ENCODE results near the gene MALT1.

MALT1 gene

DNA sequence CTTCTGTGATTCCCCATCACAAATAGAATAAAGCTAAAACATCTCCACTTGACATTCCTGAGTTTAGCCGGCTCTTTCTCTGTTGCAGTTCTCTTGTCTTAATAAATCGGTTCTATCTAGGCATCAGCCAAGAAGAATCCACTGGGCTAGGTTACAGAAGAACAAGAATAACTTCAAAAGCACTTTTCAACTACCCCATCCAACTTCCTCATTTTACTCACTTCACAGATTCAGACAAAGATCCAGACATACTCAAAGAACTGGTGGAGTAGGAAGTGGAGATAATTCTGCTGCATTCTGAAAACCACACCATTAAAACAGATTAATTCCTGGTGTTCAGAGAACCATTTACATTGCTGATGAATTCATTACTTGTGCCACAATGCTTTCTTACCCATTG is 32.8 kb upstream of the MALT1 start:
- TF ChIP-seq EZH2phosphoT487 (conservative IDR thresholded peaks at IDR 0.05; ENCODE audit: low read length) = no peak
- TF ChIP-seq, protein P1, sequence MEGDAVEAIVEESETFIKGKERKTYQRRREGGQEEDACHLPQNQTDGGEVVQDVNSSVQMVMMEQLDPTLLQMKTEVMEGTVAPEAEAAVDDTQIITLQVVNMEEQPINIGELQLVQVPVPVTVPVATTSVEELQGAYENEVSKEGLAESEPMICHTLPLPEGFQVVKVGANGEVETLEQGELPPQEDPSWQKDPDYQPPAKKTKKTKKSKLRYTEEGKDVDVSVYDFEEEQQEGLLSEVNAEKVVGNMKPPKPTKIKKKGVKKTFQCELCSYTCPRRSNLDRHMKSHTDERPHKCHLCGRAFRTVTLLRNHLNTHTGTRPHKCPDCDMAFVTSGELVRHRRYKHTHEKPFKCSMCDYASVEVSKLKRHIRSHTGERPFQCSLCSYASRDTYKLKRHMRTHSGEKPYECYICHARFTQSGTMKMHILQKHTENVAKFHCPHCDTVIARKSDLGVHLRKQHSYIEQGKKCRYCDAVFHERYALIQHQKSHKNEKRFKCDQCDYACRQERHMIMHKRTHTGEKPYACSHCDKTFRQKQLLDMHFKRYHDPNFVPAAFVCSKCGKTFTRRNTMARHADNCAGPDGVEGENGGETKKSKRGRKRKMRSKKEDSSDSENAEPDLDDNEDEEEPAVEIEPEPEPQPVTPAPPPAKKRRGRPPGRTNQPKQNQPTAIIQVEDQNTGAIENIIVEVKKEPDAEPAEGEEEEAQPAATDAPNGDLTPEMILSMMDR (IDR thresholded peaks at IDR 0.05; ENCODE audit: insufficient read depth, low read length, poor library complexity, severe bottlenecking) = no peak
- no peaks in the 10 kb centered on the region for H3K36me3 ChIP-seq (ENCODE audit: low read length)
- no peaks in the 10 kb centered on the region for H3K79me2 ChIP-seq (ENCODE audit: insufficient read depth, low read length)
- no peak overlapping the region for H3K4me3 ChIP-seq (ENCODE audit: insufficient read depth, low read length, poor library complexity, severe bottlenecking)
- H3F3A ChIP-seq (ENCODE audit: insufficient read depth) = no peaks in the 10 kb centered on the region
- no peak overlapping the region for H2AFZ ChIP-seq (ENCODE audit: low read depth, low read length, severe bottlenecking)
- no peaks in the 10 kb centered on the region for H4K20me1 ChIP-seq (ENCODE audit: low read depth, low read length)
- no peaks in the 10 kb centered on the region for H3K9me2 ChIP-seq (replicated peaks; ENCODE audit: insufficient read depth, low read length)
- H3K9me3 ChIP-seq (ENCODE audit: insufficient read depth, low read length) = no peaks in the 10 kb centered on the region
- no peaks in the 10 kb centered on the region for H3K27me3 ChIP-seq (ENCODE audit: low read length)
- no peak overlapping the region for H3K9ac ChIP-seq (ENCODE audit: low read length)
- no peak overlapping the region for H3K4me2 ChIP-seq (ENCODE audit: low read depth, low read length, poor library complexity, severe bottlenecking)
- H3K27ac ChIP-seq (ENCODE audit: low read depth, low read length) = no peak overlapping the region

DNA sequence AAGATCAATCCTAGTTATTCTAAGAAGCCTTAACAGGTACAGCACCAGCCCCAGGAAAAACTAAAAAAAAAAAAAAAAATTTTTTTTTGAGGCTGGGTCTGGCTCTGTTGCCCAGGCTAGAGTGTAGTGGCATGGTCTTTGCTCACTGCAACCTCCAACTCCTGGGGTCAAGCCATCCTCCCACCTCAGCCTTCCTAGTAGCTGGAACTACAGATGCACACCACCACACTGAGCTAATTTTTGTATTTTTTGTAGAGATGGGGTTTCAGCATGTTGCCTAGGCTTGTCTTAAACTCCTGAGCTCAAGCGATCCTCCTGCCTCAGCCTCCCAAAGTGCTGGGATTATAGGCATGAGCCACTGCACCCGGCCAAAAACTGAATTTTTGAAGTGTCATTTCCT is 32.0 kb upstream of the MALT1 start:
- Histone ChIP-seq H3K36me3 (ENCODE audit: low read length) (no peaks in the 10 kb centered on the region), H3K79me2 (ENCODE audit: insufficient read depth, low read length) (no peaks in the 10 kb centered on the region), H3K9me2 (replicated peaks; ENCODE audit: insufficient read depth, low read length) (no peaks in the 10 kb centered on the region), H3K4me3 (ENCODE audit: insufficient read depth, low read length, poor library complexity, severe bottlenecking) (no peak overlapping the region), H3K27me3 (ENCODE audit: low read length) (no peaks in the 10 kb centered on the region), H3F3A (ENCODE audit: insufficient read depth) (no peaks in the 10 kb centered on the region), H2AFZ (ENCODE audit: low read depth, low read length, severe bottlenecking) (no peak overlapping the region), H3K4me2 (ENCODE audit: low read depth, low read length, poor library complexity, severe bottlenecking) (no peak overlapping the region), H4K20me1 (ENCODE audit: low read depth, low read length) (no peaks in the 10 kb centered on the region), H3K9ac (ENCODE audit: low read length) (no peak overlapping the region), H3K9me3 (ENCODE audit: insufficient read depth, low read length) (no peaks in the 10 kb centered on the region), H3K27ac (ENCODE audit: low read depth, low read length) (no peak overlapping the region)
- no peak for TF ChIP-seq EZH2phosphoT487 (conservative IDR thresholded peaks at IDR 0.05; ENCODE audit: low read length)
- TF ChIP-seq, protein P1 (IDR thresholded peaks at IDR 0.05; ENCODE audit: insufficient read depth, low read length, poor library complexity, severe bottlenecking) = no peak

DNA sequence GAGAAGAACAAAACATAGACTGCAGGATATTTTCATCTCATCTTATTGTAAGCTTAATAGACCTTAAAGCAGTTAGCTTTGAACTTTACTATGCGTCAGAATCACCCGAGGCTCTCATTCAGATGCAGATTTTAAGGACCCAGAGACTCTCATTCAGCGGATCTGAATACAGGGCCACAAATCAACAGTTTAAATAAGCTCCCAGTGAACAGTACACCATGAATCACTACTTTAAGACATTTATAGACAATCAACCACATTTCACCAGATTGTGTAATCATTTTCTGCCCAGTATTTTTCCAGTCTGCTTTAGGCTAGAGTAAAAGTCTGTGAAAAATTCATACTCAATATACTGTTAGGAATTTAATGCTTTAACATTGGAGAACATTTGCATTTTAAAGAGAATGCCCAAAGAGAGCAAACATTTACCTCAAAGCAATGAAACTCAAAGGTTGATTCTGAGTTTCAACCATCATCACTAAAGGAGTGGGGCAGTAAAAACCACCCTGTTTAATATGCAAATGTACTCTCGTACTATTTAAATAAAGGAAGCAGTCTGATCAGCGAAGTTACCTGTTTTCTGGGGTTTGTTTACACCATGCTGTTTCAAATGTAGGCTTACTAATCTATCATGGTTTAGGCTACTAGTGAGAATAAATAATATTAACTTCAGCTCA is 31.4 kb upstream of the MALT1 start:
- Histone ChIP-seq H3K9me2 (replicated peaks; ENCODE audit: insufficient read depth, low read length) (no peaks in the 10 kb centered on the region), H3K79me2 (ENCODE audit: insufficient read depth, low read length) (no peaks in the 10 kb centered on the region), H3F3A (ENCODE audit: insufficient read depth) (no peaks in the 10 kb centered on the region), H4K20me1 (ENCODE audit: low read depth, low read length) (no peaks in the 10 kb centered on the region), H2AFZ (ENCODE audit: low read depth, low read length, severe bottlenecking) (no peak overlapping the region), H3K4me3 (ENCODE audit: insufficient read depth, low read length, poor library complexity, severe bottlenecking) (no peak overlapping the region), H3K36me3 (ENCODE audit: low read length) (no peaks in the 10 kb centered on the region), H3K4me2 (ENCODE audit: low read depth, low read length, poor library complexity, severe bottlenecking) (no peak overlapping the region), H3K9ac (ENCODE audit: low read length) (no peak overlapping the region), H3K27me3 (ENCODE audit: low read length) (no peaks in the 10 kb centered on the region), H3K9me3 (ENCODE audit: insufficient read depth, low read length) (no peaks in the 10 kb centered on the region), H3K27ac (ENCODE audit: low read depth, low read length) (no peak overlapping the region)
- no peak for TF ChIP-seq EZH2phosphoT487 (conservative IDR thresholded peaks at IDR 0.05; ENCODE audit: low read length)
- TF ChIP-seq, protein P1 (IDR thresholded peaks at IDR 0.05; ENCODE audit: insufficient read depth, low read length, poor library complexity, severe bottlenecking) = no peak

Data from SU-DHL-6 (cell line).